Keratinocyte (primary cell): ENCODE measurements around the gene SCP2. TPM values are rescaled to one million over a fixed set of nuclear protein-coding genes. Genes with fewer than 3 reads are reported as not detected.

ENCODE experiments used
- DNase-seq: peaks from one replicate; pipeline ENCODE4 v3.0.0-alpha.2; 2011; ENCODE audit warnings: low read depth, missing footprints, low spot score
- FAIRE-seq: peaks from 2 replicates; lab custom pipeline; 2011; peaks lifted over from hg19 to GRCh38; lab: Jason Lieb, UNC
- H2AFZ ChIP-seq: 2 replicates; pipeline ENCODE4 v1.6.0; 2012; ENCODE audit warnings: low read length, control low read depth, inconsistent platforms; ENCODE audit not compliant: control insufficient read depth
- H3K27ac ChIP-seq: 2 replicates; pipeline ENCODE4 v1.5.1; 2011; ENCODE audit warnings: low read length; ENCODE audit not compliant: control insufficient read depth, insufficient read depth
- H3K27me3 ChIP-seq: 3 replicates; pipeline ENCODE4 v1.6.0; 2011; ENCODE audit warnings: low read length; ENCODE audit not compliant: control insufficient read depth, insufficient read depth; ENCODE audit errors: extremely low read depth
- H3K36me3 ChIP-seq, 2 experiments: 2 replicates in 1 of 2; 3 replicates in 1 of 2; pipeline ENCODE4 v1.5.1; 2011; ENCODE audit warnings: low read length in 2 of 2, mild to moderate bottlenecking in 1 of 2; ENCODE audit not compliant: control insufficient read depth in 2 of 2, insufficient read depth in 2 of 2; ENCODE audit errors: extremely low read depth in 1 of 2
- H3K4me1 ChIP-seq: 3 replicates; pipeline ENCODE4 v1.5.1; 2011; ENCODE audit warnings: low read length; ENCODE audit not compliant: control insufficient read depth, insufficient read depth; ENCODE audit errors: extremely low read depth
- H3K4me2 ChIP-seq: 3 replicates; pipeline ENCODE4 v1.6.0; 2011; ENCODE audit warnings: low read depth, low read length; ENCODE audit not compliant: control insufficient read depth, insufficient read depth; ENCODE audit errors: extremely low read depth
- H3K4me3 ChIP-seq, 3 experiments: fragments of 200-600 bp in 1 of 3; sonication (generic) in 1 of 3; 2 replicates in 2 of 3; 3 replicates in 1 of 3; pipeline ENCODE4 v1.5.1; 2011 to 2016; ENCODE audit warnings: low read length in 3 of 3, mild to moderate bottlenecking in 3 of 3, control low read depth in 2 of 3, inconsistent platforms in 1 of 3, low read depth in 1 of 3, mixed read lengths in 1 of 3, mixed run types in 1 of 3, moderate library complexity in 1 of 3; ENCODE audit not compliant: control insufficient read depth in 2 of 3, insufficient read depth in 2 of 3; ENCODE audit errors: extremely low read depth in 1 of 3
- H3K79me2 ChIP-seq: 2 replicates; pipeline ENCODE4 v1.6.0; 2012; ENCODE audit warnings: low read length; ENCODE audit not compliant: control insufficient read depth, insufficient read depth
- H3K9ac ChIP-seq: 3 replicates; pipeline ENCODE4 v1.6.0; 2011; ENCODE audit warnings: low read length; ENCODE audit not compliant: control insufficient read depth, insufficient read depth; ENCODE audit errors: extremely low read depth
- H3K9me1 ChIP-seq: 3 replicates; pipeline ENCODE4 v1.6.0; 2011; ENCODE audit warnings: low read length; ENCODE audit not compliant: control insufficient read depth, insufficient read depth; ENCODE audit errors: extremely low read depth
- H3K9me3 ChIP-seq: 2 replicates; pipeline ENCODE4 v1.5.1; 2012; ENCODE audit warnings: low read depth, low read length; ENCODE audit not compliant: control insufficient read depth
- H4K20me1 ChIP-seq: 3 replicates; pipeline ENCODE4 v1.6.0; 2011; ENCODE audit warnings: low read length; ENCODE audit not compliant: control insufficient read depth, insufficient read depth; ENCODE audit errors: extremely low read depth
- CTCF ChIP-seq, 3 experiments: IDR thresholded peaks in 1 of 3; conservative IDR thresholded peaks in 1 of 3; optimal IDR thresholded peaks in 1 of 3; 2 replicates in 2 of 3; 3 replicates in 1 of 3; pipeline versions ENCODE3 to v1.5.1; 2011; ENCODE audit warnings: low read length in 3 of 3, mild to moderate bottlenecking in 3 of 3, moderate library complexity in 2 of 3, control low read depth in 1 of 3, inconsistent platforms in 1 of 3; ENCODE audit not compliant: insufficient read depth in 2 of 3; ENCODE audit errors: extremely low read depth in 1 of 3
- EZH2 ChIP-seq: IDR thresholded peaks from one replicate; pipeline ENCODE4 v1.6.1; 2012; ENCODE audit warnings: inconsistent platforms, mild to moderate bottlenecking, low read length, moderate library complexity
- dilution Hi-C: fragments of 300-500 bp; cut with MboI; formaldehyde crosslinking; loops from one replicate; pipeline ENCODE4 v1.7.0; 2020; ENCODE audit warnings: low sequenced_read_pairs; ENCODE audit not compliant: extremely low pct_ligation_motif_present
- polyA plus RNA-seq, 5 experiments: library from polyadenylated mRNA; depleted of rRNA in 3 of 5; stranded (reverse) in 3 of 5; stranded (forward) in 1 of 5; unstranded in 1 of 5; fragments of >200 nt; gene quantifications; 1 replicate in 1 of 5; 2 replicates in 3 of 5; 3 replicates in 1 of 5; pipeline versions ENCODE4 v1.2.1 to v1.2.3, GENCODE V29; 2011 to 2012; ENCODE audit warnings: missing spikeins in 2 of 5, low read depth in 1 of 5, low replicate concordance in 1 of 5

The SCP2 gene
- polyA plus RNA-seq, 1 donor (not counting 4 experiments of a cell fraction or from before 2014, with no cell fraction given): 116 TPM

- no peaks in the 10 kb centered on the region for H3K36me3 ChIP-seq
- no peak for DNase-seq
- H3K79me2 ChIP-seq: no peaks in the 10 kb centered on the region
- no peaks in the 10 kb centered on the region for H3K9me3 ChIP-seq
- H3K27me3 ChIP-seq: peaks cover 35% of the 10 kb centered on the region
- no peaks in the 10 kb centered on the region for H4K20me1 ChIP-seq
- no peak overlapping the region for H3K27ac ChIP-seq
- FAIRE-seq: no peak
- H3K4me3 ChIP-seq: no peak overlapping the region
- H3K9ac ChIP-seq: no peak overlapping the region
- no peak overlapping the region for H3K4me2 ChIP-seq
- no peak overlapping the region for H2AFZ ChIP-seq
- no peaks in the 10 kb centered on the region for H3K4me1 ChIP-seq
- dilution Hi-C loops: no loop called here
- TF ChIP-seq CTCF (optimal IDR thresholded peaks at IDR 0.05 in 1 of 3, IDR thresholded peaks at IDR 0.05 in 1 of 3, conservative IDR thresholded peaks at IDR 0.05 in 1 of 3; ENCODE audit: extremely low read depth in 1 of 3, insufficient read depth in 2 of 3, low read length in 3 of 3) (no peak), EZH2 (no peak)
- H3K9me1 ChIP-seq: no peaks in the 10 kb centered on the region
Measured at GRCh38 chr1:53066488-53066887, 139.4 kb downstream of the SCP2 start.

DNA sequence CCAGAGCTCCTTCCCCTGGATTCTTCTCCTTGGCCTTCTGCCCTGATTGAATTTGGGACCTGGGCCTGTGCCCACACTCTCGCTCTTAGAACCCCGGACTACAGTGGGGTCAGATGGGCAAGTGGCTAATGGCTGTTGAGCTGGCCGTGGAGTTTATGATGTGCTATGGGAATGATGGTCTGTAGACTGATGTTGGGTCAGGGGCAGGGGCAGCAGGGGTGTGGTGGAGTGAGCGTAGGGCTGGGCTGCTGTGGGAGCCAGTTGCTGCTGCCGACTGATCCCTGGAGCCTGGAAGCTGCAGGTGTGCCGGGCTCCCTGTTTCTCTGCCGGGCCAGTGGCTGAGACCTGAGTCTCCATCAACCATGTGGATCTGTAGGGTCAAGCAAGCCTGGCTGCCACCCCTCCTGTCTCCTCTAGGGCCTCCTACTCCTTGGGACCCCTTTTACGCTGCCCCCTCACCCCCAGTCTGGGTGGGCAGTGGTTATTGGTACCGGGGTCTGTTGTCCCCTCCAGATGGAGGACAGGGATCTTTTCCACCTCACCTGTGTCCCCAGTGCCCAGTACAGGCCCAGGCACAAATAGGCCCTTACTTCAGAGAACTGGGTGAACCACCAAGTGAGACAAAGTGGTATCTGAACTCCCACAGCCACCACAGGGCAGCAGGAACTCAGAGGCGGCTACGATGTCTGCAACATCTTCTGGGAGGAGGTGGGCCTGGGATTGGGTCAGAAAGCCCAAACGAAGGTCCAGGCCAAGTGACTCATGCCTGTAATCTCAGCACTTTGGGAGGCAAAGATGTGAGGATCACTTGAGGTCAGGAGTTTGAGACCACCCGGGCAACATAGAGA lies 140.0 kb downstream of the SCP2 start:
- dilution Hi-C loops: no loop called here

More for the DNA sequence above, 140.0 kb downstream of the SCP2 start:
- Histone ChIP-seq H3K36me3 (no peaks in the 10 kb centered on the region), H3K79me2 (no peaks in the 10 kb centered on the region), H3K4me2 (no peak overlapping the region), H3K27me3 (peaks cover 29% of the 10 kb centered on the region), H3K27ac (no peak overlapping the region), H3K4me3 (no peak overlapping the region), H4K20me1 (no peaks in the 10 kb centered on the region), H2AFZ (no peak overlapping the region), H3K4me1 (no peaks in the 10 kb centered on the region), H3K9ac (no peak overlapping the region), H3K9me1 (no peaks in the 10 kb centered on the region), H3K9me3 (no peaks in the 10 kb centered on the region)
- FAIRE-seq: no peak
- DNase-seq: no peak
- TF ChIP-seq CTCF (optimal IDR thresholded peaks at IDR 0.05 in 1 of 3, IDR thresholded peaks at IDR 0.05 in 1 of 3, conservative IDR thresholded peaks at IDR 0.05 in 1 of 3; ENCODE audit: extremely low read depth in 1 of 3, insufficient read depth in 2 of 3, low read length in 3 of 3): no peak
- no peak for TF ChIP-seq EZH2
